ENCODE measurements around the gene BACE1. TPM values are rescaled to one million over a fixed set of nuclear protein-coding genes. Genes with fewer than 3 reads are reported as not detected.

Gene BACE1
- total and polyA plus RNA-seq, 2 experiments from 2014 or later: 2.4 to 7.2 TPM

- no peak for TF ChIP-seq ETS1 (IDR thresholded peaks at IDR 0.05)
- TF ChIP-seq JUNB (IDR thresholded peaks at IDR 0.05; ENCODE audit: unreplicated experiment): no peak
- no peak for TF ChIP-seq EZH2phosphoT487 (IDR thresholded peaks at IDR 0.05; ENCODE audit: unreplicated experiment)
- no peak for TF ChIP-seq POLR2AphosphoS5 (IDR thresholded peaks at IDR 0.05; ENCODE audit: low read depth)
- no peak for TF ChIP-seq EZH2 (IDR thresholded peaks at IDR 0.05; ENCODE audit: low read depth, unreplicated experiment)
These were observed 32.0 kb downstream of the BACE1 start (continued) for GRCh38 chr11:117284053-117284452.

- no peaks in the 10 kb centered on the region for H3K27me3 ChIP-seq (ENCODE audit: insufficient read depth)
- no peaks in the 10 kb centered on the region for H3K4me1 ChIP-seq (ENCODE audit: insufficient read depth)
- no peaks in the 10 kb centered on the region for H4K20me1 ChIP-seq (replicated peaks; ENCODE audit: insufficient read depth)
- Mint-ChIP-seq H3K27ac (no peak overlapping the region), H3K36me3 (ENCODE audit: low read depth) (peaks cover 40% of the 10 kb centered on the region), H3K4me1 (no peaks in the 10 kb centered on the region), H3K9me3 (no peaks in the 10 kb centered on the region), H3K4me3 (no peak overlapping the region), H3K27me3 (ENCODE audit: insufficient read depth, low read depth, poor library complexity) (no peaks in the 10 kb centered on the region)
- no peak overlapping the region for H3K4me3 ChIP-seq
- no peaks in the 10 kb centered on the region for H3K79me2 ChIP-seq (replicated peaks; ENCODE audit: insufficient read depth)
- DNase-seq (ENCODE audit: low spot score) (no peak), ATAC-seq (no peak)
- H2AFZ ChIP-seq: no peak overlapping the region
- H3K9me2 ChIP-seq (ENCODE audit: insufficient read depth): no peaks in the 10 kb centered on the region
- H3K36me3 ChIP-seq (ENCODE audit: insufficient read depth): peaks cover 14% of the 10 kb centered on the region; the same call in 1 of the 2 replicates
- no peak overlapping the region for H3K27ac ChIP-seq (ENCODE audit: low read depth)
- no peaks in the 10 kb centered on the region for H3F3A ChIP-seq (replicated peaks; ENCODE audit: low read depth)
- no peak overlapping the region for H3K4me2 ChIP-seq
- no peak for TF ChIP-seq EZH2 (IDR thresholded peaks at IDR 0.05; ENCODE audit: low read depth, unreplicated experiment)
- TF ChIP-seq JUNB (IDR thresholded peaks at IDR 0.05; ENCODE audit: unreplicated experiment): no peak
- TF ChIP-seq ETS1 (IDR thresholded peaks at IDR 0.05): no peak
- TF ChIP-seq POLR2AphosphoS5 (IDR thresholded peaks at IDR 0.05; ENCODE audit: low read depth): no peak
- TF ChIP-seq STAT1 (IDR thresholded peaks at IDR 0.05; ENCODE audit: unreplicated experiment): no peak
- TF ChIP-seq CTCF (conservative IDR thresholded peaks at IDR 0.05; ENCODE audit: low read depth in 2 of 2): no peak
- TF ChIP-seq CREB1 (CRISPR knock-in tag; IDR thresholded peaks at IDR 0.05; ENCODE audit: low read depth): no peak
- no peak for TF ChIP-seq ZNF462 (CRISPR knock-in tag; IDR thresholded peaks at IDR 0.05)
- no peak for TF ChIP-seq REST (IDR thresholded peaks at IDR 0.05; ENCODE audit: unreplicated experiment)
- TF ChIP-seq ZNF114 (CRISPR knock-in tag; IDR thresholded peaks at IDR 0.05): no peak
These were observed 33.1 kb downstream of the BACE1 start for GRCh38 chr11:117282956-117283355.

Data from GM23338 (cell line).